NCI-H2196 treated with DMSO at 0.1 percent for 48 hours (cell line): ENCODE results near the gene MPRIP.

Experiments used
- DNase-seq: peaks from one replicate; lab custom pipeline; 2025; ENCODE audit not compliant: unreplicated experiment; lab: John Stamatoyannopoulos, UW

The MPRIP gene

DNA sequence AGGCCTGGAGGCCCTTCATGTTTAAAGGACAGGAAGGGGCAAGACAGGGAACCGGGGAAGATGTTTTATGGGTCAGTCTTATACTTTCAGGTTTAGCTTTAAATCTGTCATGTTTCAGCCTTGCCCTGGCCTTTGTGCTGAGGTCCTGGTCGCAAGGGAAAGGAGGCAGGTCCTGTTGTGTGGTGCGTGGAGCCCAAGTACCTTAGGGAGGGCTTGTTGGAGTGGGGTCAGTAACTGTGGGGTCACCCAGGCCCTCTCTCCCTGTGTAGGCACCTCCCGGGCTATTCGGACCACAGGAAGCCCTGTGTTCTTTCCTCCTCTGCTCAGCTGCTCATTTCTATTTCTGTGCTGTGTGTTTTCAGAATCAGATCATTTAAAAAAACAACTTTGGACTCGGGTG, 42.7 kb downstream of the MPRIP start:
- DNase-seq, result no peak

DNA sequence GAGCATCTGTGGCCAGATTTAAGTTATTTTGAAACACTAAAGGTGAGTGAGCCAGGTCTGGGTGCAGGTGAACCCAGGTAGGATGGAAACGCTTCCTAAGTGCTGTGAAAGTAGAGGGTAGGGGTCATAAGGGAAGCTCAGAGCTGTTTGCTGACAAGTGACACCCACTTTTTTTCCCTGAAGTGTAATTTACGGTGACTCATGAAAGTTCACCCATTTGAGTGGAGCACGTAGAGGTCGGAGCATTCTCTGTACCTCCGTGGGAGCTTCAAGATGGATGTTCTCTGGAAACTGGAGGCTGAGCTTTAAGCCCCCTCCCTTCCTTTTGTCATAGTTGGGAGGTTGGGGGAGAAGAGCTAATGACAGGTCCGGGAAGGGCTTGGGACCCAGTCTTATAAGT, 44.3 kb downstream of the MPRIP start:
- no peak for DNase-seq

GRCh38 chr17:17087424-17088015, 45.3 kb downstream of the MPRIP start:
- DNase-seq, result no peak

DNA sequence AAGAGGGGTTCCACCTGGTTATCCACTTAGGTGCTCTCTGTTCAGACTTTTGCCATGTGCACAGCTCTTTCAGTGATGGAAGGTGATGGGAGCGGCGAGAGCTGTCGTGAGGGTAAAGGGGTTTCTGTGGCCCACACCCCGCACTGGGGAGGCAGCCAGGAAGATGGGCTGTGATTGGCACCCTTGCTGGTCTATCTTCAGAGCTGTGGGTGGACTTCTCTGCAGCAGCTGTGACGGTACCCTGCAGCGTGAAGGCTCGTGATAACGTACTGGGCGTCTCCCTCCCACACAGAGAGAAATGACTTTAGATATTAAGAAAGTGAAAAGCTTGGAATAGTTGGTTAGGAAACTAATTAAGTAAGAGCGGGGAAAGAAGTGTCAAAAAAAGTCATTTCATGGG, 45.8 kb downstream of the MPRIP start:
- DNase-seq, result no peak

GRCh38 chr17:17088541-17089525, 46.6 kb downstream of the MPRIP start:
- no peak for DNase-seq

GRCh38 chr17:17089796-17090641, 47.8 kb downstream of the MPRIP start:
- DNase-seq, result no peak

GRCh38 chr17:17090642-17091103, 48.4 kb downstream of the MPRIP start:
- no peak for DNase-seq

DNA sequence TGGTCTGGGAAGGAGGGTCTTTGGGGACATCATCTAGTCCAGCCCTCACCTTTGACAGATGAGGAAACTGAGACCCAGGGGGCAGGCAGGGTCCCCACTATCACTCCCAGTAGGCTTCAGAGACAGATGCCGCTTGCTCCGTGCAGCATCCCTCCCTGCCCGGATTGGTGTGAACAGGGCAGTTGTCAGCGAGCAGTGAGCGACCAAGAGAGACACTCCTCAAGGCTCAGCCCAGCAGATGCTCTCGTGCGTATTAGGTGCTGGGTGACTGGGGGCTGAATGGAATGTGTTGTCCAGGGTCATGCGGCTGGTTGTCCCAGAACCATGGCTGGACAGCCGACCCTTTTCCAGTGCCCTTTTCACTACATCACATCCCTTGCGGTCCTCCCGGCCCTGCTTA, 49.0 kb downstream of the MPRIP start:
- no peak for DNase-seq

- no peak for DNase-seq
Measured at GRCh38 chr17:17091856-17092756, 49.8 kb downstream of the MPRIP start.

GRCh38 chr17:17093764-17094163, 51.5 kb downstream of the MPRIP start:
- DNase-seq, result no peak

GRCh38 chr17:17096438-17097178, 54.4 kb downstream of the MPRIP start:
- DNase-seq, result no peak

- DNase-seq, result no peak
Measured at GRCh38 chr17:17097763-17098345, 55.6 kb downstream of the MPRIP start.

GRCh38 chr17:17098551-17099179, 56.4 kb downstream of the MPRIP start:
- no peak for DNase-seq

DNA sequence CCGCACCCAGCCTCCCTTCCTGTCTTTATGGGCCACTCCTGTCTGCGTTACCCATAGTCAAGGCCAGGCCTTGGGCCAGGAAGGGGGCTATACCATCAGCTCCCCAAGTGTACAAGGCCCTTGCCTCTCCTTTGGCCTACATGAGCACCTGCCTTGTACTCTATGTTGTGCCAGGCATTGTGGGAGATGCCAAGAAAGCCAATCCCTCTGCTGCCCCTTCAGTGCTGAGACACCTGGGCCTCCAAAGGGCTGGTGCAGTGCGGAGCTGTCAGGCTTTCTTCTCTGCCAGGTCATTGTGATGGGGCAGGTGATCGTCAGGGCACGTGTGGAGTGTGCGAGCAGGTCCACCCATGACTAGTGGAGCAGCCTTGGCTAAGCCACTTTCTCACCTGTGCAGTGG, 59.9 kb downstream of the MPRIP start:
- DNase-seq, result no peak

DNA sequence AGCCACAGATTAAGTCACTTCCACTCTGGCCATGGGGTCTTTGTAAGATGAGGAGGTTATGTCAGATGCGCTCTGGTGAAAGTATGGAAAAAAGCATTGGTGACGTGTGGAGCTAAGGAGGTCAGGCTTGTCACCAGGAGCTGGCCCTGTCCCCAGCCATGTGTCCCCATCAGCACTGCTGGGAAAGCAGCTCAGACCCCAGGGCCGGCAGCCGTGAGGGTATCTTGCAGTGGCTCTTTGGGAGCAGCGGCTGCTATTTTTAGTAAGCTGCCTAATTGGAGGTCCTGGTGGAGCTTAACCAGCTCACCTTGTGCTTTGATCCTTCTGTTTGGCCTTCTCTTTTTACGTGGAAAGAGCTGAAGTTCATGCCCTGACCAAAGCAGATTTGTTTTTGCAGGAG, 60.9 kb downstream of the MPRIP start:
- no peak for DNase-seq

- DNase-seq, result no peak
Measured at GRCh38 chr17:17104036-17104435, 61.8 kb downstream of the MPRIP start.

- no peak for DNase-seq
Measured at GRCh38 chr17:17104494-17104893, 62.2 kb downstream of the MPRIP start.

- no peak for DNase-seq
Measured at GRCh38 chr17:17105976-17106375, 63.7 kb downstream of the MPRIP start.

GRCh38 chr17:17106756-17107155, 64.5 kb downstream of the MPRIP start:
- no peak for DNase-seq
